ENCODE measurements around the gene EEF1A1. TPM values are rescaled to one million over a fixed set of nuclear protein-coding genes. Genes with fewer than 3 reads are reported as not detected.
"Not testable (repeated sequence)": the region's sequence is repeated elsewhere in the genome, so short reads cannot be mapped to it uniquely, and the experiment has no call there.

EEF1A1 gene
- total RNA-seq, 1 donor from 2014 or later, result 11,869 TPM

GRCh38 chr6:73528897-73529296, 8.1 kb upstream of the EEF1A1 start:
- no peak for DNase-seq (ENCODE audit: low read depth, low spot score)
- H3K27me3 Mint-ChIP-seq (ENCODE audit: low read depth), result no peaks in the 10 kb centered on the region
- no peaks in the 10 kb centered on the region for H3K36me3 Mint-ChIP-seq (ENCODE audit: low read depth)
- no peak overlapping the region for H3K27ac Mint-ChIP-seq (ENCODE audit: unreplicated experiment)
- no peaks in the 10 kb centered on the region for H3K9me3 Mint-ChIP-seq
- TF ChIP-seq, protein P1, sequence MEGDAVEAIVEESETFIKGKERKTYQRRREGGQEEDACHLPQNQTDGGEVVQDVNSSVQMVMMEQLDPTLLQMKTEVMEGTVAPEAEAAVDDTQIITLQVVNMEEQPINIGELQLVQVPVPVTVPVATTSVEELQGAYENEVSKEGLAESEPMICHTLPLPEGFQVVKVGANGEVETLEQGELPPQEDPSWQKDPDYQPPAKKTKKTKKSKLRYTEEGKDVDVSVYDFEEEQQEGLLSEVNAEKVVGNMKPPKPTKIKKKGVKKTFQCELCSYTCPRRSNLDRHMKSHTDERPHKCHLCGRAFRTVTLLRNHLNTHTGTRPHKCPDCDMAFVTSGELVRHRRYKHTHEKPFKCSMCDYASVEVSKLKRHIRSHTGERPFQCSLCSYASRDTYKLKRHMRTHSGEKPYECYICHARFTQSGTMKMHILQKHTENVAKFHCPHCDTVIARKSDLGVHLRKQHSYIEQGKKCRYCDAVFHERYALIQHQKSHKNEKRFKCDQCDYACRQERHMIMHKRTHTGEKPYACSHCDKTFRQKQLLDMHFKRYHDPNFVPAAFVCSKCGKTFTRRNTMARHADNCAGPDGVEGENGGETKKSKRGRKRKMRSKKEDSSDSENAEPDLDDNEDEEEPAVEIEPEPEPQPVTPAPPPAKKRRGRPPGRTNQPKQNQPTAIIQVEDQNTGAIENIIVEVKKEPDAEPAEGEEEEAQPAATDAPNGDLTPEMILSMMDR (conservative IDR thresholded peaks at IDR 0.05), result no peak
- no peak overlapping the region for H3K4me3 Mint-ChIP-seq
- no peaks in the 10 kb centered on the region for H3K4me1 Mint-ChIP-seq

GRCh38 chr6:73525546-73526330, 4.9 kb upstream of the EEF1A1 start:
- Mint-ChIP-seq H3K27me3 (ENCODE audit: low read depth) (peaks cover 5% of the 10 kb centered on the region), H3K9me3 (no peaks in the 10 kb centered on the region), H3K36me3 (ENCODE audit: low read depth) (peaks cover 4% of the 10 kb centered on the region), H3K4me3 (no peak overlapping the region), H3K27ac (ENCODE audit: unreplicated experiment) (no peak overlapping the region), H3K4me1 (peaks cover 11% of the 10 kb centered on the region)
- no peak for DNase-seq (ENCODE audit: low read depth, low spot score)
- TF ChIP-seq, protein P1 (conservative IDR thresholded peaks at IDR 0.05), result no peak

- no peaks in the 10 kb centered on the region for H3K9me3 Mint-ChIP-seq
These were observed 2.7 kb upstream of the EEF1A1 start for GRCh38 chr6:73523434-73524123.

GRCh38 chr6:73521351-73521985, 636 bp upstream of the EEF1A1 start:
- Mint-ChIP-seq H3K4me3 (peak overlapping the region; percentile 94), H3K9me3 (no peaks in the 10 kb centered on the region), H3K4me1 (peaks cover 42% of the 10 kb centered on the region), H3K36me3 (ENCODE audit: low read depth) (peaks cover 39% of the 10 kb centered on the region), H3K27me3 (ENCODE audit: low read depth) (peaks cover 32% of the 10 kb centered on the region), H3K27ac (ENCODE audit: unreplicated experiment) (peak overlapping the region; percentile 99)
- DNase-seq (ENCODE audit: low read depth, low spot score), result peak; percentile 75
- TF ChIP-seq, protein P1 (conservative IDR thresholded peaks at IDR 0.05), result no peak

More at GRCh38 chr6:73523434-73524123, 2.7 kb upstream of the EEF1A1 start:
- no peak for DNase-seq (ENCODE audit: low read depth, low spot score)
- TF ChIP-seq, protein P1 (conservative IDR thresholded peaks at IDR 0.05), result no peak
- H3K4me1 Mint-ChIP-seq, result peaks cover 26% of the 10 kb centered on the region
- H3K4me3 Mint-ChIP-seq, result peak overlapping the region; percentile 68
- H3K36me3 Mint-ChIP-seq (ENCODE audit: low read depth), result peaks cover 25% of the 10 kb centered on the region
- H3K27me3 Mint-ChIP-seq (ENCODE audit: low read depth), result peaks cover 20% of the 10 kb centered on the region
- peak overlapping the region; percentile 27 for H3K27ac Mint-ChIP-seq (ENCODE audit: unreplicated experiment)

DNA sequence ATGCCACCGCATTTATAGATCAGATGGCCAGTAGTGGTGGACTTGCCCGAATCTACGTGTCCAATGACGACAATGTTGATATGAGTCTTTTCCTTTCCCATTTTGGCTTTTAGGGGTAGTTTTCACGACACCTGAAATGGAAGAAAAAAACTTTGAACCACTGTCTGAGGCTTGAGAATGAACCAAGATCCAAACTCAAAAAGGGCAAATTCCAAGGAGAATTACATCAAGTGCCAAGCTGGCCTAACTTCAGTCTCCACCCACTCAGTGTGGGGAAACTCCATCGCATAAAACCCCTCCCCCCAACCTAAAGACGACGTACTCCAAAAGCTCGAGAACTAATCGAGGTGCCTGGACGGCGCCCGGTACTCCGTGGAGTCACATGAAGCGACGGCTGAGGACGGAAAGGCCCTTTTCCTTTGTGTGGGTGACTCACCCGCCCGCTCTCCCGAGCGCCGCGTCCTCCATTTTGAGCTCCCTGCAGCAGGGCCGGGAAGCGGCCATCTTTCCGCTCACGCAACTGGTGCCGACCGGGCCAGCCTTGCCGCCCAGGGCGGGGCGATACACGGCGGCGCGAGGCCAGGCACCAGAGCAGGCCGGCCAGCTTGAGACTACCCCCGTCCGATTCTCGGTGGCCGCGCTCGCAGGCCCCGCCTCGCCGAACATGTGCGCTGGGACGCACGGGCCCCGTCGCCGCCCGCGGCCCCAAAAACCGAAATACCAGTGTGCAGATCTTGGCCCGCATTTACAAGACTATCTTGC, 725 bp downstream of the EEF1A1 start:
- peak overlapping the region; percentile 99 for H3K27ac Mint-ChIP-seq (ENCODE audit: unreplicated experiment)
- no peaks in the 10 kb centered on the region for H3K9me3 Mint-ChIP-seq
- DNase-seq (ENCODE audit: low read depth, low spot score), result peak; percentile 49
- peak overlapping the region; percentile 94 for H3K4me3 Mint-ChIP-seq
- H3K27me3 Mint-ChIP-seq (ENCODE audit: low read depth), result peaks cover 41% of the 10 kb centered on the region
- TF ChIP-seq, protein P1 (conservative IDR thresholded peaks at IDR 0.05), result no peak
- H3K4me1 Mint-ChIP-seq, result peaks cover 55% of the 10 kb centered on the region
- peaks cover 49% of the 10 kb centered on the region for H3K36me3 Mint-ChIP-seq (ENCODE audit: low read depth)

- H3K9me3 Mint-ChIP-seq; DNase-seq (ENCODE audit: low read depth, low spot score): not testable (repeated sequence)
- Mint-ChIP-seq H3K36me3 (ENCODE audit: low read depth) (peaks cover 54% of the 10 kb centered on the region), H3K27me3 (ENCODE audit: low read depth) (peaks cover 48% of the 10 kb centered on the region), H3K4me3 (peak overlapping the region; percentile 94), H3K4me1 (peaks cover 61% of the 10 kb centered on the region), H3K27ac (ENCODE audit: unreplicated experiment) (peak overlapping the region; percentile 99)
These were observed 1.6 kb downstream of the EEF1A1 start for GRCh38 chr6:73518982-73519881.

All from neural crest cell (in vitro differentiated cells).